Esophagus muscularis mucosa (tissue), 4 donors: Measurements from ENCODE around the gene TXNL4A. TPM values are rescaled to one million over a fixed set of nuclear protein-coding genes. Genes with fewer than 3 reads are reported as not detected.

ENCODE experiments used
- DNase-seq: peaks from one replicate; pipeline ENCODE4 v3.0.0-alpha.2; 2017; ENCODE audit errors: extremely low spot score
- H3K27ac ChIP-seq, 4 donors: fragments of 200-600 bp; sonication (generic); replicated peaks in 1 of 4; 1 replicate in 3 of 4; 2 replicates in 1 of 4; pipeline ENCODE4 v1.5.1; 2016 to 2019; ENCODE audit warnings: mild to moderate bottlenecking in 1 of 4
- H3K27me3 ChIP-seq, 4 donors: fragments of 200-600 bp; sonication (generic); one replicate each; pipeline versions ENCODE4 v1.5.1 to v1.6.0; 2016 to 2019
- H3K36me3 ChIP-seq, 4 donors: fragments of 200-600 bp; sonication (generic); one replicate each; pipeline ENCODE4 v1.5.1; 2016 to 2019
- H3K4me1 ChIP-seq, 4 donors: fragments of 200-600 bp; sonication (generic); one replicate each; pipeline ENCODE4 v1.5.1; 2016 to 2019
- H3K4me3 ChIP-seq, 4 donors: fragments of 200-600 bp; sonication (generic); 1 replicate in 2 of 4; 2 replicates in 2 of 4; pipeline ENCODE4 v1.5.1; 2016 to 2019; ENCODE audit warnings: mild to moderate bottlenecking in 4 of 4, moderate library complexity in 1 of 4
- H3K9me3 ChIP-seq, 4 donors: fragments of 200-600 bp; sonication (generic); 1 replicate in 3 of 4; 2 replicates in 1 of 4; pipeline ENCODE4 v1.5.1; 2016 to 2019
- CTCF ChIP-seq, 3 experiments: fragments of 200-600 bp in 2 of 3; fragments of 450-650 bp in 1 of 3; sonication (generic) in 2 of 3; IDR thresholded peaks; one replicate each; pipeline ENCODE4 v1.5.1; 2017 to 2019; ENCODE audit warnings: antibody characterized with exemption in 3 of 3, mild to moderate bottlenecking in 2 of 3, moderate library complexity in 1 of 3
- EP300 ChIP-seq: sonication (generic); formaldehyde crosslinking; IDR thresholded peaks from one replicate; pipeline ENCODE4 v1.6.1; 2017; ENCODE audit warnings: antibody characterized with exemption
- POLR2A ChIP-seq: fragments of 450-650 bp; IDR thresholded peaks from one replicate; pipeline ENCODE4 v1.6.1; 2017; ENCODE audit warnings: antibody characterized with exemption, moderate library complexity, mild to moderate bottlenecking, low read depth
- POLR2AphosphoS5 ChIP-seq, 2 donors: sonication (generic); formaldehyde crosslinking; IDR thresholded peaks; one replicate each; pipeline ENCODE4 v1.6.1; 2017; ENCODE audit warnings: antibody characterized with exemption in 2 of 2
- WGBS: methylation state at CpG from one replicate; pipeline ENCODE4 v1.1.5; 2018; 5-methylcytosine and 5-hydroxymethylcytosine counted together
- intact Hi-C: fragments of 100-400 bp; cut with DNase I; formaldehyde crosslinking; loops from one replicate; pipeline ENCODE4 v1.15.1; 2023
- total RNA-seq, 4 donors: library from RNA; depleted of rRNA; stranded (reverse); fragments of >200 nt; gene quantifications; one replicate each; pipeline versions ENCODE4 v1.1.0 to v1.2.1, GENCODE V29; 2016

Gene TXNL4A
- total RNA-seq, 4 donors from 2014 or later, result 21.6 to 44.9 (median 38.9) TPM

GRCh38 chr18:79956276-79956675 is 32.1 kb downstream of the TXNL4A start:
- WGBS, result 83% methylated on average over 2 of the region's 2 CpGs
- no peak for DNase-seq
- no peak overlapping the region for H3K4me3 ChIP-seq
- peaks cover 0 to 13% (median 2%) of the 10 kb centered on the region in 4 donors for H3K27me3 ChIP-seq
- no peak overlapping the region for H3K27ac ChIP-seq
- peaks cover 3 to 16% (median 9%) of the 10 kb centered on the region in 4 donors for H3K4me1 ChIP-seq
- intact Hi-C loops, result no loop called here
- H3K36me3 ChIP-seq, result no peaks in the 10 kb centered on the region
- no peaks in the 10 kb centered on the region for H3K9me3 ChIP-seq
- TF ChIP-seq POLR2A (no peak), CTCF (IDR thresholded peaks at IDR 0.05) (no peak), POLR2AphosphoS5 (IDR thresholded peaks at IDR 0.05) (no peak), EP300 (no peak)

GRCh38 chr18:79955302-79956075 is 32.9 kb downstream of the TXNL4A start:
- intact Hi-C loops, result no loop called here
- no peak for DNase-seq
- WGBS, result 87% methylated on average over 12 of the region's 12 CpGs
- H3K27ac ChIP-seq, result no peak overlapping the region
- H3K4me1 ChIP-seq, result peaks cover 4 to 19% (median 11%) of the 10 kb centered on the region in 4 donors
- H3K27me3 ChIP-seq, result peaks cover 0 to 11% (median 0%) of the 10 kb centered on the region in 4 donors
- H3K36me3 ChIP-seq, result no peaks in the 10 kb centered on the region
- H3K4me3 ChIP-seq, result no peak overlapping the region
- TF ChIP-seq CTCF (IDR thresholded peaks at IDR 0.05), result no peak
- TF ChIP-seq POLR2AphosphoS5 (IDR thresholded peaks at IDR 0.05), result no peak
- no peak for TF ChIP-seq POLR2A
- TF ChIP-seq EP300, result no peak
- H3K9me3 ChIP-seq, result no peaks in the 10 kb centered on the region

DNA sequence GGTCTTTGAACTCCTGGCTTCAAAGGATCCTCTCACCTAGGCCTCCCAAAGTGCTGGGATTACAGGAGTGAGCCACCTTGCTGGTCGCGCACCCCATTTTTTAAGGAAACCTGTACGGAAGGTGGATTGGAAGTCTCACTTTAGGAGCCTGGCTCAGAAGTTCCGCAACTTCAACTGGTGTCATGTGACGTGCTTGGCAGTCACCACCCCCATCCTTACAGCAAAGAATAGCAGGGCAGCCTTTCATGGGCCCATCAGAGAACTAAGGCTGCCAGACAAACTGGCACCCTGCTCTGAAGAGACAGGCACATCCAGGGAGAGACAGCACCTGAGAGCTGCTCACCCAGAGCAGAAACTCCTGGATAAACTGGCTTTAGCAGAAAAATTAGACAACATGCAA is 33.6 kb downstream of the TXNL4A start:
- no peak overlapping the region for H3K27ac ChIP-seq
- H3K27me3 ChIP-seq, result peaks cover 0 to 11% (median 0%) of the 10 kb centered on the region in 4 donors
- intact Hi-C loops, result loop anchor here (5.0 kb wide), 1 partner anchor 33 kb away; the partner anchor contains the start of gene TXNL4A
- TF ChIP-seq POLR2AphosphoS5 (IDR thresholded peaks at IDR 0.05) (no peak), EP300 (no peak), CTCF (IDR thresholded peaks at IDR 0.05) (no peak), POLR2A (no peak)
- H3K9me3 ChIP-seq, result no peaks in the 10 kb centered on the region
- no peaks in the 10 kb centered on the region for H3K36me3 ChIP-seq
- no peak overlapping the region for H3K4me3 ChIP-seq
- WGBS, result 86% methylated on average over 5 of the region's 5 CpGs
- peaks cover 11 to 26% (median 18%) of the 10 kb centered on the region in 4 donors for H3K4me1 ChIP-seq
- no peak for DNase-seq

DNA sequence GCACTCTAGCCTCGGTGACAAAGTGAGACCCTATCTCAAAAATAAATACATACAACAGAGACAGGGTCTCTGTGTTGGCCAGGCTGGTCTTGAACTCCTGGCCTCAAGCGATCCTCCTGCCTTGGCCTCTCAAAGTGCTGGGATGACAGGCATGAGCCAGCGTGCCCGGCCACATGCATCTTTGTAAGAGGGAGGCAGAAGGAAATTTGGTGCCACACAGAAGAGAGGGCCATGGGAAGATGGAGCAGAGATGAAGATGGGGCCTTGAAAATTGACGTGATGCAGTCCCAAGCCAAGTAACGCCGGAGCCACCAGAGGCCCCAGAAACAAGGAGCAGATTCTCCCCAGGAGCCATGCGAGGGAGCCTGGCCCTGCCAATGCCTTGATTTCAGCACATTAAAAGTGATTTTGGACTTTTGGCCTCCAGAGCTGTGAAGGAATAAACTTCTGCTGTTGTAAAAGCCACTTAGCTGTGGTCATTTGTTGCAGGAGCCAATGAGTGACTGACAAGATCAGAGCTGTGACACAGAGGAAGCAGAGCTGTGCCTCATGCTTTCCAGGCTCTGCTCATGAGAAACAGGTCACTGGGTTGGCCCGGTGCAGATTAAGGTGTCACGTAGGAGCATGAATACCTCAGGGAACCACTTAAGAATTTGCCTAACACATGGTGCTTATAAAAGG is 34.3 kb downstream of the TXNL4A start:
- Histone ChIP-seq H3K27ac (no peak overlapping the region), H3K4me3 (no peak overlapping the region), H3K4me1 (peaks cover 18 to 32% (median 25%) of the 10 kb centered on the region in 4 donors), H3K36me3 (peaks cover 0 to 5% (median 0%) of the 10 kb centered on the region in 4 donors), H3K27me3 (peaks cover 0 to 7% (median 0%) of the 10 kb centered on the region in 4 donors), H3K9me3 (no peaks in the 10 kb centered on the region)
- intact Hi-C loops, result loop anchor here (5.0 kb wide), 1 partner anchor 33 kb away; the partner anchor contains the start of gene TXNL4A
- no peak for DNase-seq
- no peak for TF ChIP-seq CTCF (IDR thresholded peaks at IDR 0.05)
- TF ChIP-seq POLR2AphosphoS5 (IDR thresholded peaks at IDR 0.05), result no peak
- no peak for TF ChIP-seq POLR2A
- TF ChIP-seq EP300, result no peak
- WGBS, result 91% methylated on average over 10 of the region's 10 CpGs
